PFSK-1 (cell line): Measurements from ENCODE around the gene MAJIN.

ENCODE experiments used
- POLR2AphosphoS5 ChIP-seq: IDR thresholded peaks from 2 replicates; pipeline ENCODE4 v1.6.1; 2012; ENCODE audit warnings: low read depth, mild to moderate bottlenecking, control low read depth, low read length, moderate library complexity
- SIN3A ChIP-seq: IDR thresholded peaks from 2 replicates; pipeline ENCODE4 v1.6.1; 2012; ENCODE audit warnings: mild to moderate bottlenecking, low read length, moderate library complexity, borderline replicate concordance; ENCODE audit not compliant: insufficient read depth
- TF ChIP-seq, protein P1 (sequence below), 2 experiments: IDR thresholded peaks; 2 replicates each; pipeline versions ENCODE4 v1.6.1 to v1.8.0; 2011 to 2012; ENCODE audit warnings: low read depth in 2 of 2, low read length in 2 of 2, control low read depth in 1 of 2, inconsistent platforms in 1 of 2, mild to moderate bottlenecking in 1 of 2, moderate library complexity in 1 of 2; ENCODE audit not compliant: insufficient read depth in 1 of 2

DNA sequence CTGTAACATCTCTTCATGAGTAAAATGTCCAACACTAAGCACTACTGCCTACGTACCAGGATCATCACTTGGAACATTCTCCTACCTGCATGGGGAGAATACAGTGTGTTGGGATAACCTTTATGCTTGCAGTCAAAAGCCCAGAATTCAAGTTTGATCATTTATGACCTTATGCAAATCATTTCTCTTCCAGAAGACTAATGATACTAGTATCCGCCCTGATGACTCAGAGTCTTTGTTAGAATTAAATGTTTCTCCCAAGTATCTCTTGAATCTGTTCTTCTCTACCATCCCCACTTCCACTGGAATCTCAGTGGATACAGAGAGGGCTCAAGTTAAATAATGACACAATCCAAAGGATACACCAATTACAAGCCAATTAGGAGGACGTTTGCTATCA is 12.4 kb downstream of the MAJIN start:
- TF ChIP-seq, protein P1, sequence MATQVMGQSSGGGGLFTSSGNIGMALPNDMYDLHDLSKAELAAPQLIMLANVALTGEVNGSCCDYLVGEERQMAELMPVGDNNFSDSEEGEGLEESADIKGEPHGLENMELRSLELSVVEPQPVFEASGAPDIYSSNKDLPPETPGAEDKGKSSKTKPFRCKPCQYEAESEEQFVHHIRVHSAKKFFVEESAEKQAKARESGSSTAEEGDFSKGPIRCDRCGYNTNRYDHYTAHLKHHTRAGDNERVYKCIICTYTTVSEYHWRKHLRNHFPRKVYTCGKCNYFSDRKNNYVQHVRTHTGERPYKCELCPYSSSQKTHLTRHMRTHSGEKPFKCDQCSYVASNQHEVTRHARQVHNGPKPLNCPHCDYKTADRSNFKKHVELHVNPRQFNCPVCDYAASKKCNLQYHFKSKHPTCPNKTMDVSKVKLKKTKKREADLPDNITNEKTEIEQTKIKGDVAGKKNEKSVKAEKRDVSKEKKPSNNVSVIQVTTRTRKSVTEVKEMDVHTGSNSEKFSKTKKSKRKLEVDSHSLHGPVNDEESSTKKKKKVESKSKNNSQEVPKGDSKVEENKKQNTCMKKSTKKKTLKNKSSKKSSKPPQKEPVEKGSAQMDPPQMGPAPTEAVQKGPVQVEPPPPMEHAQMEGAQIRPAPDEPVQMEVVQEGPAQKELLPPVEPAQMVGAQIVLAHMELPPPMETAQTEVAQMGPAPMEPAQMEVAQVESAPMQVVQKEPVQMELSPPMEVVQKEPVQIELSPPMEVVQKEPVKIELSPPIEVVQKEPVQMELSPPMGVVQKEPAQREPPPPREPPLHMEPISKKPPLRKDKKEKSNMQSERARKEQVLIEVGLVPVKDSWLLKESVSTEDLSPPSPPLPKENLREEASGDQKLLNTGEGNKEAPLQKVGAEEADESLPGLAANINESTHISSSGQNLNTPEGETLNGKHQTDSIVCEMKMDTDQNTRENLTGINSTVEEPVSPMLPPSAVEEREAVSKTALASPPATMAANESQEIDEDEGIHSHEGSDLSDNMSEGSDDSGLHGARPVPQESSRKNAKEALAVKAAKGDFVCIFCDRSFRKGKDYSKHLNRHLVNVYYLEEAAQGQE (IDR thresholded peaks at IDR 0.05; ENCODE audit: insufficient read depth in 1 of 2, low read depth in 2 of 2, low read length in 2 of 2), result no peak
- TF ChIP-seq SIN3A (no peak), POLR2AphosphoS5 (no peak)
